IPS DF 6.9 (cell line): ENCODE results near the gene C20orf96.
A peak's percentile ranks its signal among the peaks of the same experiment; 100 is the strongest.

Source experiments
- DNase-seq: peaks from one replicate; pipeline ENCODE4 v3.0.0-alpha.2; 2013; ENCODE audit warnings: low read depth, low spot score
- H3K27ac ChIP-seq: one replicate; pipeline ENCODE4 v1.5.1; 2013; ENCODE audit warnings: low read length, control low read depth
- H3K27me3 ChIP-seq: 2 replicates; pipeline ENCODE4 v1.6.1; 2013; ENCODE audit warnings: mild to moderate bottlenecking, low read length; ENCODE audit not compliant: control insufficient read depth, insufficient read depth
- H3K36me3 ChIP-seq: 2 replicates; pipeline ENCODE4 v1.6.1; 2013; ENCODE audit warnings: low read length; ENCODE audit not compliant: control insufficient read depth, insufficient read depth
- H3K4me1 ChIP-seq: 2 replicates; pipeline ENCODE4 v1.6.1; 2013; ENCODE audit warnings: low read length; ENCODE audit not compliant: control insufficient read depth, insufficient read depth
- H3K4me3 ChIP-seq: 2 replicates; pipeline ENCODE4 v1.5.1; 2013; ENCODE audit warnings: mild to moderate bottlenecking, low read length
- H3K9me3 ChIP-seq: 2 replicates; pipeline ENCODE4 v1.6.1; 2013; ENCODE audit warnings: low read length, inconsistent platforms; ENCODE audit not compliant: control insufficient read depth, insufficient read depth
- WGBS: extraction: QIAGEN DNeasy Blood & Tissue Kit; methylation state at CpG from one replicate; pipeline ENCODE4 v1.1.7; 2013; ENCODE audit warnings: mixed read lengths, missing lambda C conversion rate; ENCODE audit not compliant: insufficient read length, insufficient coverage; 5-methylcytosine and 5-hydroxymethylcytosine counted together

C20orf96 gene

GRCh38 chr20:325889-326644 lies 35.5 kb upstream of the C20orf96 start:
- no peak overlapping the region for H3K27ac ChIP-seq
- no peak for DNase-seq
- no peaks in the 10 kb centered on the region for H3K27me3 ChIP-seq
- H3K9me3 ChIP-seq, result no peaks in the 10 kb centered on the region
- peak overlapping the region; percentile 75 for H3K4me3 ChIP-seq
- no CpG with 5 or more reads among the region's 103 CpGs for WGBS
- no peaks in the 10 kb centered on the region for H3K36me3 ChIP-seq
- peaks cover 5% of the 10 kb centered on the region for H3K4me1 ChIP-seq

- H3K4me3 ChIP-seq, result peak within 1 kb of the TSS; percentile 75
- H3K27me3 ChIP-seq, result no peaks in the 10 kb centered on the region
- H3K9me3 ChIP-seq, result no peaks in the 10 kb centered on the region
- WGBS, result no CpG with 5 or more reads among the region's 106 CpGs
- peaks cover 5% of the 10 kb centered on the region; the same call in 1 of the 2 replicates for H3K4me1 ChIP-seq
- peak; percentile 89 for DNase-seq
- no peak within 1 kb of the TSS for H3K27ac ChIP-seq
- H3K36me3 ChIP-seq, result no peaks in the 10 kb centered on the region
These were observed 34.7 kb upstream of the C20orf96 start, which contains the start of gene SOX12 for GRCh38 chr20:325045-325888. Gene SOX12 (plus strand): TSS chr20:325552. CDS start chr20:325925, 373 bp downstream.

GRCh38 chr20:324177-325044 lies 33.9 kb upstream of the C20orf96 start:
- DNase-seq, result peak; percentile 81
- no peaks in the 10 kb centered on the region for H3K9me3 ChIP-seq
- H3K27ac ChIP-seq, result no peak overlapping the region
- WGBS, result no CpG with 5 or more reads among the region's 69 CpGs
- no peaks in the 10 kb centered on the region for H3K36me3 ChIP-seq
- peaks cover 1% of the 10 kb centered on the region; the same call in 1 of the 2 replicates for H3K4me1 ChIP-seq
- H3K27me3 ChIP-seq, result no peaks in the 10 kb centered on the region
- peak overlapping the region; percentile 74; the same call in 1 of the 2 replicates for H3K4me3 ChIP-seq

- Histone ChIP-seq H3K4me1 (no peaks in the 10 kb centered on the region), H3K4me3 (no peak overlapping the region), H3K27ac (no peak overlapping the region), H3K9me3 (no peaks in the 10 kb centered on the region), H3K27me3 (no peaks in the 10 kb centered on the region), H3K36me3 (no peaks in the 10 kb centered on the region)
- WGBS, result no CpG with 5 or more reads among the region's 2 CpGs
- DNase-seq, result no peak
These were observed 25.9 kb upstream of the C20orf96 start for GRCh38 chr20:316316-317068.

GRCh38 chr20:313948-314347 lies 23.4 kb upstream of the C20orf96 start:
- Histone ChIP-seq H3K27me3 (no peaks in the 10 kb centered on the region), H3K4me3 (no peak overlapping the region), H3K27ac (no peak overlapping the region), H3K4me1 (no peaks in the 10 kb centered on the region), H3K9me3 (no peaks in the 10 kb centered on the region), H3K36me3 (no peaks in the 10 kb centered on the region)
- no peak for DNase-seq

- no peak for DNase-seq
- Histone ChIP-seq H3K9me3 (no peaks in the 10 kb centered on the region), H3K27ac (no peak overlapping the region), H3K27me3 (no peaks in the 10 kb centered on the region), H3K4me3 (no peak overlapping the region), H3K4me1 (peaks cover 1% of the 10 kb centered on the region; the same call in 1 of the 2 replicates), H3K36me3 (no peaks in the 10 kb centered on the region)
- WGBS, result no CpG with 5 or more reads among the region's 5 CpGs
These were observed 22.9 kb upstream of the C20orf96 start for GRCh38 chr20:313402-313801.

- H3K36me3 ChIP-seq, result no peaks in the 10 kb centered on the region
- no CpG with 5 or more reads among the region's 1 CpG for WGBS
- no peaks in the 10 kb centered on the region for H3K27me3 ChIP-seq
- no peak overlapping the region for H3K27ac ChIP-seq
- no peaks in the 10 kb centered on the region for H3K9me3 ChIP-seq
- H3K4me1 ChIP-seq, result peaks cover 1% of the 10 kb centered on the region; the same call in 1 of the 2 replicates
- no peak overlapping the region for H3K4me3 ChIP-seq
- no peak for DNase-seq
These were observed 22.3 kb upstream of the C20orf96 start for GRCh38 chr20:312866-313265.

- Histone ChIP-seq H3K36me3 (no peaks in the 10 kb centered on the region), H3K4me1 (peaks cover 1% of the 10 kb centered on the region; the same call in 1 of the 2 replicates), H3K27me3 (no peaks in the 10 kb centered on the region), H3K27ac (no peak overlapping the region), H3K9me3 (no peaks in the 10 kb centered on the region), H3K4me3 (no peak overlapping the region)
- DNase-seq, result no peak
- no CpG with 5 or more reads among the region's 8 CpGs for WGBS
These were observed 21.5 kb upstream of the C20orf96 start for GRCh38 chr20:312067-312466.

GRCh38 chr20:311609-312008 lies 21.1 kb upstream of the C20orf96 start:
- Histone ChIP-seq H3K4me1 (peaks cover 1% of the 10 kb centered on the region; the same call in 1 of the 2 replicates), H3K27ac (no peak overlapping the region), H3K4me3 (no peak overlapping the region), H3K27me3 (no peaks in the 10 kb centered on the region), H3K36me3 (no peaks in the 10 kb centered on the region), H3K9me3 (no peaks in the 10 kb centered on the region)
- DNase-seq, result no peak
- no CpG with 5 or more reads among the region's 7 CpGs for WGBS
